ENCODE results near the gene EPB41L2. TPM values are rescaled to one million over a fixed set of nuclear protein-coding genes. Genes with fewer than 3 reads are reported as not detected.

The EPB41L2 gene
- total RNA-seq, 1 experiment from 2014 or later, result 74.8 TPM

DNA sequence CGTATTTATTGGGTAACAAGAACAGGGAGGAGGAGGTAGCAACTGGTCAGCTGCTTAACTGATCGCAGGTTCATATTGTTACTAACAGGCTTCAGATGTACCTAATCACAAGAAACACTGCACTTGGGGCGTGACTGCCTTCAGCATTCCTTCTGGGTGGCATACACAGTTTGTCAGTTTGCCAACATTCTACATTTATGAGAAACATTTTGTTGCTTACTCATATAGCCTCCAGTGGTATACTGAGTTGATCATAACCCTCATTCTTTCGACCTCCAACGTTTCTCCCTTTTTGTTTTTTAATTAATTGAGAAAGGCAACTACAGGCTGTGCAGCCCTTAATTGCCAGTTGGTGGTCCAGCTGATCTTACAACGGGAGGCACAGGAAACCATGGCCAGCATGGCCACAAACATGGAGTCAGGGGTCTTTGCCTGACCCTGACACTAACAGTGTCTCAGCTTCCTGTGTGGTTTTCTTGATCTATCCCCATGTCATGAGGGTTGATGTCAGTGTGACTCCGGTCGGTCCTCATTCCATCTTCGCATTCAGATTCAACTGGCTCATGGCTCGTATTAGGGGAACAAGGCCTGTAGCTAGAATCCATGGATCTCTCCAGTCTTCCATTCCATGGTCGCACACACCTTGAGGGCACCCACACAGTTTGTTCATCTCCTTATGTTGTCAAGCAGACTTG is 9.4 kb downstream of the EPB41L2 start:
- H3K27ac ChIP-seq (ENCODE audit: low read depth, low read length), result no peak overlapping the region

More for the DNA sequence above, 9.4 kb downstream of the EPB41L2 start:
- peaks cover 74% of the 10 kb centered on the region for H3K79me2 ChIP-seq (ENCODE audit: insufficient read depth, low read length)
- intact Hi-C loops (cut with micrococcal nuclease), result no loop called here
- H3K36me3 ChIP-seq (ENCODE audit: control insufficient read depth in 1 of 2, insufficient read depth in 2 of 2, low read length in 2 of 2), result peaks cover 0 to 8% of the 10 kb centered on the region in 2 experiments; a peak in 1 of 4 replicates
- TF ChIP-seq CEBPB (IDR thresholded peaks at IDR 0.05; ENCODE audit: low read depth) (no peak), POLR2A (IDR thresholded peaks at IDR 0.05; ENCODE audit: borderline replicate concordance, extremely low read depth, insufficient read depth, insufficient read length) (no peak), YY1 (IDR thresholded peaks at IDR 0.05; ENCODE audit: extremely low read depth, insufficient replicate concordance, low read depth, low read length) (no peak), ZFX (IDR thresholded peaks at IDR 0.05) (no peak), REST (IDR thresholded peaks at IDR 0.05; ENCODE audit: low read depth) (no peak), EZH2phosphoT487 (IDR thresholded peaks at IDR 0.05; ENCODE audit: borderline replicate concordance) (no peak), TCF7L2 (IDR thresholded peaks at IDR 0.05; ENCODE audit: borderline replicate concordance, extremely low read depth, insufficient read depth, insufficient read length) (no peak), EGR1 (IDR thresholded peaks at IDR 0.05; ENCODE audit: low read depth) (no peak), POLR2AphosphoS5 (IDR thresholded peaks at IDR 0.05; ENCODE audit: low read depth, low read length) (no peak), ZNF274 (IDR thresholded peaks at IDR 0.05; ENCODE audit: low read depth, low read length) (no peak), FOSL1 (IDR thresholded peaks at IDR 0.05; ENCODE audit: low read depth) (no peak), SP1 (IDR thresholded peaks at IDR 0.05; ENCODE audit: low read depth) (no peak), SRF (IDR thresholded peaks at IDR 0.05; ENCODE audit: low read depth) (no peak)
- TF ChIP-seq, protein P1, sequence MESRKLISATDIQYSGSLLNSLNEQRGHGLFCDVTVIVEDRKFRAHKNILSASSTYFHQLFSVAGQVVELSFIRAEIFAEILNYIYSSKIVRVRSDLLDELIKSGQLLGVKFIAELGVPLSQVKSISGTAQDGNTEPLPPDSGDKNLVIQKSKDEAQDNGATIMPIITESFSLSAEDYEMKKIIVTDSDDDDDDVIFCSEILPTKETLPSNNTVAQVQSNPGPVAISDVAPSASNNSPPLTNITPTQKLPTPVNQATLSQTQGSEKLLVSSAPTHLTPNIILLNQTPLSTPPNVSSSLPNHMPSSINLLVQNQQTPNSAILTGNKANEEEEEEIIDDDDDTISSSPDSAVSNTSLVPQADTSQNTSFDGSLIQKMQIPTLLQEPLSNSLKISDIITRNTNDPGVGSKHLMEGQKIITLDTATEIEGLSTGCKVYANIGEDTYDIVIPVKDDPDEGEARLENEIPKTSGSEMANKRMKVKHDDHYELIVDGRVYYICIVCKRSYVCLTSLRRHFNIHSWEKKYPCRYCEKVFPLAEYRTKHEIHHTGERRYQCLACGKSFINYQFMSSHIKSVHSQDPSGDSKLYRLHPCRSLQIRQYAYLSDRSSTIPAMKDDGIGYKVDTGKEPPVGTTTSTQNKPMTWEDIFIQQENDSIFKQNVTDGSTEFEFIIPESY (IDR thresholded peaks at IDR 0.05; ENCODE audit: extremely low read depth, insufficient replicate concordance, low read length), result no peak
- H3K4me2 ChIP-seq (ENCODE audit: low read length), result no peak overlapping the region
- no peaks in the 10 kb centered on the region for H3K9me2 ChIP-seq (ENCODE audit: insufficient read depth)
- DNase-seq (ENCODE audit: low read depth, low spot score), result no peak
- BruUV-seq (replicated peaks), result no TSS peak
- no peak overlapping the region for H3K4me3 ChIP-seq (replicated peaks in 1 of 2; ENCODE audit: low read depth in 1 of 2, low read length in 2 of 2)
- RAD21 ChIA-PET (ENCODE audit: low non-redundant PET in 1 of 2, low total read pairs in 2 of 2, uncharacterized antibody in 2 of 2, unreplicated experiment in 2 of 2), result no interaction called here
- no peak overlapping the region for H3K9ac ChIP-seq (ENCODE audit: low read length)
- no peak for ATAC-seq
- POLR2A ChIA-PET, result no interaction called here
- peaks cover 0 to 9% of the 10 kb centered on the region in 2 experiments; a peak in 1 of 4 replicates for H3K4me1 ChIP-seq (ENCODE audit: control insufficient read depth in 1 of 2, insufficient read depth in 2 of 2, low read length in 2 of 2)
- CTCF ChIA-PET, result no interaction called here
- peaks cover 8 to 22% of the 10 kb centered on the region in 2 experiments; a peak in 2 of 4 replicates for H3K9me3 ChIP-seq (ENCODE audit: control insufficient read depth in 1 of 2, insufficient read depth in 1 of 2, low read depth in 1 of 2, low read length in 2 of 2)
- H2AFZ ChIP-seq (ENCODE audit: low read depth, low read length, poor library complexity, severe bottlenecking), result no peak overlapping the region
- no peaks in the 10 kb centered on the region for H3K27me3 ChIP-seq (ENCODE audit: insufficient read depth, low read length)
- H4K20me1 ChIP-seq (ENCODE audit: insufficient read depth), result no peaks in the 10 kb centered on the region
